HEK293T (cell line): Measurements from ENCODE around the gene LRRC45.

Experiments
- BHLHE40 ChIP-seq: fragments of 450-650 bp; IDR thresholded peaks from 2 replicates; pipeline ENCODE4 v1.6.1; 2016; ENCODE audit warnings: mild to moderate bottlenecking, moderate library complexity, borderline replicate concordance
- SP1 ChIP-seq: fragments of 450-650 bp; IDR thresholded peaks from 2 replicates; pipeline ENCODE4 v1.6.1; 2017
- SUZ12 ChIP-seq: fragments of 450-650 bp; IDR thresholded peaks from 2 replicates; pipeline ENCODE4 v1.6.1; 2016; ENCODE audit warnings: mild to moderate bottlenecking
- TARDBP ChIP-seq: fragments of 450-650 bp; IDR thresholded peaks from 2 replicates; pipeline ENCODE4 v1.6.1; 2016

DNA sequence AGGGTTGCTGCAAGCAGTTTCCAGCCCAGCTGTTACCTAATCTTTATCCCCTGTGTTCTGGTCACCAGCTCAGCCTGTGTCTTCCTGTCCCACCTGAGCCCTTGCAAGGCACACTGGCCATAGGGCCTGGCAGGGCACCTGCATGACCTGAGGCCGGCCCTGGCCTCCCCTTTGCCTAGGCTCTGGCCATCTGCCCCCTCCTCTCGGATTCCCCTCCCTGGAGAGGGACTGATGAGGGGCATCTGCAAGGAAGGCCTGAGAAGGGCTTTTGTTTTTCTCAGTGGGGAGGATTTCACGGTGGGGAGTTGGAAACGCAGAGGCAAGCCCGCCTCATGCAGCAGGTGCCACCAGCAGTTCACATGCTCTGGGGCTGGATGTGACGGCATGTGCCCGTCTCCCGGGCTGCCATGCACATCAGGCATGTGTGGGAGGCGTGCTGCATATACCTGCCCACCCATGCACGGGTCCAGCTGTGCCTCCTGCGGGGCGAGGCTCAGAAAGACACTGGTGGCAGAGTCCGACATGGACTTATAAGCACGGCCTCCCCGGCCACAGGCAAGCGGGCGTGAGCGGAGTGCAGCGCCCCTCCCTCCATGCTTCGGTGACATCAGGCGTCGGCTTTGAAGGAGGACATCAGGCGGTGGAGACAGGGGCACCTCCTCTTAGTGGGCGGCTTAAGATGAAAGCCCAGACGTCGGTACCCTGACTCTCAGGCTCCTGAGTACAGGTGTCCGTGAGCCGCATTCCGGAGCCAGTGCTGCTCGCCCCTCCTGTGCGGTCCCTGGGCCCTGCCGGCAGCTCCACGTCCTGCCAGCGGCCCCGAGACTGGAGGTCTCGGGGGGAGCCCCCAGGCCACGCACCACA lies 29.1 kb upstream of the LRRC45 start:
- TF ChIP-seq SP1 (no peak), BHLHE40 (no peak), SUZ12 (no peak), TARDBP (no peak)
